Activated CD4-positive, alpha-beta T cell treated with anti-CD3 and anti-CD28 coated beads for 1 hour (primary cell): Measurements from ENCODE around the gene RBM20.
"Not testable (repeated sequence)": the region's sequence is repeated elsewhere in the genome, so short reads cannot be mapped to it uniquely, and the experiment has no call there.

Source experiments
- DNase-seq: peaks from one replicate; pipeline ENCODE4 v3.0.0-alpha.2; 2020

The RBM20 gene

GRCh38 chr10:110765513-110766319 lies 121.6 kb downstream of the RBM20 start:
- DNase-seq, result no peak

GRCh38 chr10:110767601-110768000 lies 123.5 kb downstream of the RBM20 start:
- DNase-seq, result not testable (repeated sequence)

- no peak for DNase-seq
These were observed 126.1 kb downstream of the RBM20 start for GRCh38 chr10:110770243-110770642.

GRCh38 chr10:110771486-110771885 lies 127.3 kb downstream of the RBM20 start:
- no peak for DNase-seq

GRCh38 chr10:110771991-110772390 lies 127.9 kb downstream of the RBM20 start:
- DNase-seq, result no peak

- no peak for DNase-seq
These were observed 128.4 kb downstream of the RBM20 start for GRCh38 chr10:110772454-110773025.

- DNase-seq, result no peak
These were observed 129.5 kb downstream of the RBM20 start for GRCh38 chr10:110773693-110774068.

GRCh38 chr10:110774069-110775019 lies 130.2 kb downstream of the RBM20 start:
- no peak for DNase-seq

GRCh38 chr10:110775020-110775375 lies 130.9 kb downstream of the RBM20 start:
- DNase-seq, result no peak

- no peak for DNase-seq
These were observed 131.3 kb downstream of the RBM20 start for GRCh38 chr10:110775406-110775805.

GRCh38 chr10:110777017-110777416 lies 132.9 kb downstream of the RBM20 start:
- DNase-seq, result no peak

GRCh38 chr10:110777661-110778060 lies 133.5 kb downstream of the RBM20 start:
- DNase-seq, result no peak

GRCh38 chr10:110778211-110778610 lies 134.1 kb downstream of the RBM20 start:
- no peak for DNase-seq

- no peak for DNase-seq
These were observed 135.4 kb downstream of the RBM20 start for GRCh38 chr10:110779489-110779888.

- no peak for DNase-seq
These were observed 136.6 kb downstream of the RBM20 start for GRCh38 chr10:110780704-110781103.

GRCh38 chr10:110781139-110781538 lies 137.0 kb downstream of the RBM20 start:
- DNase-seq, result no peak

- no peak for DNase-seq
These were observed 138.5 kb downstream of the RBM20 start for GRCh38 chr10:110782616-110783015.

GRCh38 chr10:110783509-110784107 lies 139.5 kb downstream of the RBM20 start:
- DNase-seq, result peak; percentile 54

GRCh38 chr10:110784198-110784597 lies 140.1 kb downstream of the RBM20 start:
- DNase-seq, result no peak

GRCh38 chr10:110786172-110786571 lies 142.0 kb downstream of the RBM20 start:
- DNase-seq, result no peak

GRCh38 chr10:110788620-110789385 lies 144.7 kb downstream of the RBM20 start:
- no peak for DNase-seq
